ENCODE results near the gene GOLIM4.
"Not testable (repeated sequence)": the region's sequence is repeated elsewhere in the genome, so short reads cannot be mapped to it uniquely, and the experiment has no call there.

Gene GOLIM4

GRCh38 chr3:168044049-168044448, 51.7 kb downstream of the GOLIM4 start:
- no peak for DNase-seq

- DNase-seq, result no peak
Measured at GRCh38 chr3:168040607-168041208, 55.0 kb downstream of the GOLIM4 start.

- no peak for DNase-seq
Measured at GRCh38 chr3:168037020-168037419, 58.7 kb downstream of the GOLIM4 start.

- DNase-seq, result no peak
Measured at GRCh38 chr3:168036619-168037018, 59.1 kb downstream of the GOLIM4 start.

GRCh38 chr3:168034152-168034928, 61.4 kb downstream of the GOLIM4 start:
- no peak for DNase-seq

GRCh38 chr3:168030577-168030976, 65.1 kb downstream of the GOLIM4 start:
- DNase-seq, result no peak

- no peak for DNase-seq
Measured at GRCh38 chr3:168029705-168030104, 66.0 kb downstream of the GOLIM4 start.

- DNase-seq, result no peak
Measured at GRCh38 chr3:168028086-168028485, 67.6 kb downstream of the GOLIM4 start.

- DNase-seq, result no peak
Measured at GRCh38 chr3:168026764-168027163, 69.0 kb downstream of the GOLIM4 start.

GRCh38 chr3:168025076-168025475, 70.6 kb downstream of the GOLIM4 start:
- DNase-seq, result no peak

- no peak for DNase-seq
Measured at GRCh38 chr3:168024537-168024941, 71.2 kb downstream of the GOLIM4 start.

GRCh38 chr3:168021737-168022450, 73.8 kb downstream of the GOLIM4 start:
- no peak for DNase-seq

GRCh38 chr3:168011280-168011679, 84.4 kb downstream of the GOLIM4 start:
- not testable (repeated sequence) for DNase-seq

GRCh38 chr3:168006584-168006983, 89.1 kb downstream of the GOLIM4 start:
- DNase-seq, result no peak

- DNase-seq, result no peak
Measured at GRCh38 chr3:168003911-168004310, 91.8 kb downstream of the GOLIM4 start.

GRCh38 chr3:168002786-168003368, 92.8 kb downstream of the GOLIM4 start:
- DNase-seq, result no peak

- no peak for DNase-seq
Measured at GRCh38 chr3:168001244-168001643, 94.5 kb downstream of the GOLIM4 start.

GRCh38 chr3:167998253-167998652, 97.5 kb downstream of the GOLIM4 start:
- no peak for DNase-seq

- no peak for DNase-seq
Measured at GRCh38 chr3:167996514-167996913, 99.2 kb downstream of the GOLIM4 start.

GRCh38 chr3:167992381-167992780, 103.3 kb downstream of the GOLIM4 start:
- no peak for DNase-seq

- DNase-seq, result no peak
Measured at GRCh38 chr3:167991213-167991612, 104.5 kb downstream of the GOLIM4 start.

GRCh38 chr3:167989999-167990398, 105.7 kb downstream of the GOLIM4 start:
- no peak for DNase-seq

GRCh38 chr3:167989066-167989465, 106.7 kb downstream of the GOLIM4 start:
- DNase-seq, result no peak

- no peak for DNase-seq
Measured at GRCh38 chr3:167983583-167983982, 112.1 kb downstream of the GOLIM4 start.
